Activated naive CD8-positive, alpha-beta T cell (primary cell): Measurements from ENCODE around the gene SOWAHD.
"Not testable (repeated sequence)": the region's sequence is repeated elsewhere in the genome, so short reads cannot be mapped to it uniquely, and the experiment has no call there.

Experiments
- H3K27ac Mint-ChIP-seq: one replicate; pipeline ENCODE4 v1.8.0; 2021; ENCODE audit warnings: mixed read lengths
- H3K27me3 Mint-ChIP-seq: one replicate; pipeline ENCODE4 v1.8.0; 2021; ENCODE audit warnings: mixed read lengths
- H3K36me3 Mint-ChIP-seq: one replicate; pipeline ENCODE4 v1.8.0; 2021; ENCODE audit warnings: mixed read lengths
- H3K4me1 Mint-ChIP-seq: one replicate; pipeline ENCODE4 v1.8.0; 2021; ENCODE audit warnings: low read depth, mixed read lengths
- H3K4me3 Mint-ChIP-seq: one replicate; pipeline ENCODE4 v1.8.0; 2021; ENCODE audit warnings: mild to moderate bottlenecking, mixed read lengths
- H3K9me3 Mint-ChIP-seq: one replicate; pipeline ENCODE4 v1.8.0; 2021; ENCODE audit warnings: low read depth, mixed read lengths

Gene SOWAHD

DNA sequence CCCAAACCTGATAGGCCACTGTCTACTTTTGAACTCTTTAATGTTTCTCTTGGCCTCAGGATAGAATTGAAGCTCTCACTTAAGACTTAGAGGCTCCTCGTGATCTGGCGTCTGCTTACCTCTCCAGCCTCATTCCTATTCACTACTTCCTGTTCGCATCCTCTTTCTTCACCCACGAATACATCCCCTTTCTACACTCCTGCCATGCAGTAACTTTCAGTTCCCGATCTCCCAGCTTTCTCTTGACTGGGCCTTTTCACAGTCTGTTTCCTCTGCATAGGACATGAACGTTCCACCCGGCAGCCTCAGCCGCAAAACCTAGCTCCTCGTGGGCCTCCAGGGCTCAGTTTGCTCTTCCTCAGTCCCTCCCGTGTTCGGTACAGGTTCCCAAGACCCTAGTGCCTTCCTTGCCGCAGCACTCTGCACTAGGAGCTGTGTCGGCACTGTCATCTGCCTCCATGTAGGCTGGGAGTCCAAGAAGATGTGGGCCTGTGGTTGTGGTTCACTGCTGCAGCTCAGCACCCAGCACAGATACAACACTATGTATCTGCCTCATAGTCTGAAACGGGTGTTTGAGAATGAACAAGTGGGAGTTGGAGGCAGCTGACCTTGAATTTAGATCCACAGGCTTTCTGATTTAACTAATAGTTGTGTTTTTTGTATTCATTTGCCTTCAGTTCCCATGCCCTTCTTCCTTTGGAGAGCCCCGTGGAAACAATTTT, 17.3 kb downstream of the SOWAHD start:
- no peak overlapping the region for H3K27ac Mint-ChIP-seq
- H3K36me3 Mint-ChIP-seq = no peaks in the 10 kb centered on the region
- no peak overlapping the region for H3K4me3 Mint-ChIP-seq
- H3K27me3 Mint-ChIP-seq = no peaks in the 10 kb centered on the region
- no peaks in the 10 kb centered on the region for H3K9me3 Mint-ChIP-seq
- H3K4me1 Mint-ChIP-seq = peaks cover 6% of the 10 kb centered on the region

- Mint-ChIP-seq H3K9me3 (no peaks in the 10 kb centered on the region), H3K4me3 (no peak overlapping the region), H3K4me1 (peaks cover 9% of the 10 kb centered on the region), H3K27ac (no peak overlapping the region), H3K36me3 (no peaks in the 10 kb centered on the region), H3K27me3 (no peaks in the 10 kb centered on the region)
Measured at GRCh38 chrX:119778829-119779228, 20.4 kb downstream of the SOWAHD start.

GRCh38 chrX:119783026-119783425, 24.6 kb downstream of the SOWAHD start:
- Mint-ChIP-seq H3K27me3 (no peaks in the 10 kb centered on the region), H3K4me3 (no peak overlapping the region), H3K9me3 (no peaks in the 10 kb centered on the region), H3K36me3 (no peaks in the 10 kb centered on the region), H3K27ac (peak overlapping the region; percentile 54), H3K4me1 (peaks cover 23% of the 10 kb centered on the region)

GRCh38 chrX:119784747-119785446, 26.5 kb downstream of the SOWAHD start:
- Mint-ChIP-seq H3K9me3 (no peaks in the 10 kb centered on the region), H3K27ac (peak overlapping the region; percentile 66), H3K36me3 (no peaks in the 10 kb centered on the region), H3K4me1 (peaks cover 24% of the 10 kb centered on the region), H3K27me3 (no peaks in the 10 kb centered on the region), H3K4me3 (peak overlapping the region; percentile 73)

DNA sequence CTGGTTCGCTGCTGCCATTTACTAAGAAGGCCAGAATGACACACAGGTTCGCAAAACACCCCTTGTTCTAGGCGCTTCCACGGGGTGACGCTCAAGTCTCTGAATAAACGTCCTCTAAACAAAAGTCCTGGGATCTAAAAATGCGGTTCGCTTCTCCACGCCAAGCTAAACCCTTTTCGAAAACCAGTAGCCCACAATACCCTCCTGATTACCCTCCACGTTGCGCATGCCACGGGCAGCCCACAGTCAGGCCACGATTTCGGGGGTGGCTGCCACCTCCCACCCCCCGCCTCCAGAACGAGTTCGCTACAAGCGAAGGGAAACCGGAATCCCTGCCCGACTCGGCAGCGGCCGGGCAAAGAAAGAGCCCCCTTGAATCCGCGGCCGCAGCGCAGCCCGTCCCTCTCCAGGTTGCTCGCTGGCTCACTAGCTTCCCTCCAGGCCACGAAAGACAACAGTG, 32.6 kb downstream of the SOWAHD start:
- Mint-ChIP-seq H3K27ac (peak overlapping the region; percentile 97), H3K27me3 (no peaks in the 10 kb centered on the region), H3K4me3 (peak overlapping the region; percentile 95), H3K36me3 (no peaks in the 10 kb centered on the region), H3K4me1 (peaks cover 12% of the 10 kb centered on the region), H3K9me3 (no peaks in the 10 kb centered on the region)

GRCh38 chrX:119791437-119792231, 33.2 kb downstream of the SOWAHD start, which contains the start of gene RPL39:
TSS of gene RPL39 (minus strand) at chrX:119791630. CDS start at chrX:119791576, 54 bp downstream.
- H3K36me3 Mint-ChIP-seq = no peaks in the 10 kb centered on the region
- H3K9me3 Mint-ChIP-seq = no peaks in the 10 kb centered on the region
- peak within 1 kb of the TSS; percentile 95 for H3K4me3 Mint-ChIP-seq
- no peaks in the 10 kb centered on the region for H3K27me3 Mint-ChIP-seq
- H3K4me1 Mint-ChIP-seq = peaks cover 12% of the 10 kb centered on the region
- H3K27ac Mint-ChIP-seq = peak within 1 kb of the TSS; percentile 97

GRCh38 chrX:119801253-119802221, 43.1 kb downstream of the SOWAHD start:
- Mint-ChIP-seq H3K27me3 (no peaks in the 10 kb centered on the region), H3K27ac (no peak overlapping the region), H3K4me1 (no peaks in the 10 kb centered on the region), H3K9me3 (no peaks in the 10 kb centered on the region), H3K4me3 (no peak overlapping the region), H3K36me3 (no peaks in the 10 kb centered on the region)

GRCh38 chrX:119802546-119802945, 44.2 kb downstream of the SOWAHD start:
- H3K36me3 Mint-ChIP-seq = no peaks in the 10 kb centered on the region
- H3K27ac Mint-ChIP-seq = no peak overlapping the region
- no peaks in the 10 kb centered on the region for H3K27me3 Mint-ChIP-seq
- H3K9me3 Mint-ChIP-seq = no peaks in the 10 kb centered on the region
- no peak overlapping the region for H3K4me3 Mint-ChIP-seq
- H3K4me1 Mint-ChIP-seq = no peaks in the 10 kb centered on the region

- not testable (repeated sequence) for H3K4me1 Mint-ChIP-seq, H3K36me3 Mint-ChIP-seq, H3K9me3 Mint-ChIP-seq, H3K4me3 Mint-ChIP-seq, H3K27ac Mint-ChIP-seq, H3K27me3 Mint-ChIP-seq
Measured at GRCh38 chrX:119808461-119808860, 50.1 kb downstream of the SOWAHD start.

- Mint-ChIP-seq H3K27me3 (no peaks in the 10 kb centered on the region), H3K36me3 (peaks cover 2% of the 10 kb centered on the region), H3K9me3 (no peaks in the 10 kb centered on the region), H3K27ac (no peak overlapping the region), H3K4me1 (no peaks in the 10 kb centered on the region), H3K4me3 (no peak overlapping the region)
Measured at GRCh38 chrX:119809185-119809666, 50.8 kb downstream of the SOWAHD start.
